HG03060 (cell line): ENCODE data around the gene EFL1.

ENCODE experiments used
- ATAC-seq: cut with Tn5 transposase; IDR thresholded peaks from one replicate; pipeline ENCODE4 v1.9.1; 2021; ENCODE audit warnings: low read depth, moderate number of reproducible peaks; ENCODE audit not compliant: unreplicated experiment

The EFL1 gene

GRCh38 chr15:82168296-82168695 lies 94.2 kb downstream of the EFL1 start:
- no peak for ATAC-seq

DNA sequence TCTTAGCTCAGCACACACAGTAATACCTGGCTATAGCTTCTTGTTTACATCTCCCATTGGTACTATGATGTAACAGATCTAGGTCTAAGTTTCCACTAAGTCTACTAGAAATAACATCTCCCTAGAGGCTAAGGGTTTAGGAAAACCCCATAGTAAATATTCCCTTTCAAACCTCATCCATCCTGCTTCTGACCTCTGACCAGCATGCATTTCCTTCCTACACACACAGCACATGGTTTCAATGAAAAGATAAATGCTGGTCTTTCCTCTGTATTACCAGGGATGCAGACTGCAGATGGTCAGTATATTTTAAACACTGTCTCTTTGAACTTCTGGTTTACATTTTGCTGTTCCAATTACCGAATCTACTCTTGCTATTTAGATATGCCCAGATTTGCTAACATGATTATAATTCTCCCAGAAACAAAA lies 96.6 kb downstream of the EFL1 start:
- no peak for ATAC-seq

DNA sequence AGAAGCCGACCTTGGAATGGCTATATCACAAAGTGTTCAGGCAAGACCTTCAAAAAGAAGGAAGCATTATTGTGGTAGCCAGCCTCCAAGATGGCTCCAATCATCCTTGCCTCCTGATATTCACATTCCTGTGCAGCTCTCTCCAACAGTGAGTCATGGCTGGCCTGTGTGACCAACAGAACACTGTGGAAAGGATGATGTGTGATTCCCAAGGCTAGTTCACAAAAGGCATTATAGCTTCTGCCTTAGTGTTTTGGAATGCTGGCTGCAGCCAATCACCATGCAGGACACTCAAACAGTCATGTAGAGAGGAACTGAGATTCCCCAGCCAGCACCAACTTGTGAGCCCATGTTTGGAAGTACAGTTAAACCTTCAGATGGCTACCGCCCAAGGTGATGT lies 102.6 kb downstream of the EFL1 start:
- ATAC-seq, result no peak

GRCh38 chr15:82158811-82159210 lies 103.7 kb downstream of the EFL1 start:
- ATAC-seq, result no peak

DNA sequence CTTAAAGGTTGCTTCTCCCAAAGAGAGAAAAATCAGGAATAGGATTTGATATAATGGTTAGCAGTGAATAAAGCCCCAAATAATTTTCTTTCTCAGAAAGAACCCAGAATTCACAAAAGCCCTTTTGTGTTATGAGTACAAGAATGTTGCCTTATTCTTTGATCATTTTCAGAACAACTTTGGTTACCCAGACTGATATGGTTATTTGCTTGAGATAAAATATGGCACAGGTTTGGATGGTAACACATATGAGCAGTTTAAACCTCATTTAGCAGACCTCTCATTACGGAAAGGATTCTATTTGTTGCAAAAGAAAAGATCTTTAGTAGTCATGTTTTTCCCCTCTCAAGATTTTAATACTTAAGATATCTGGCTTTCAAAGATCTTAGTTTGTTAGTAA lies 111.9 kb downstream of the EFL1 start:
- no peak for ATAC-seq

GRCh38 chr15:82146990-82147461 lies 115.5 kb downstream of the EFL1 start:
- ATAC-seq, result no peak

GRCh38 chr15:82146576-82146975 lies 116.0 kb downstream of the EFL1 start:
- no peak for ATAC-seq

GRCh38 chr15:82143390-82144385 lies 118.8 kb downstream of the EFL1 start:
- ATAC-seq, result no peak

GRCh38 chr15:82140886-82141285 lies 121.6 kb downstream of the EFL1 start:
- no peak for ATAC-seq

- no peak for ATAC-seq
These were observed 122.7 kb downstream of the EFL1 start for GRCh38 chr15:82139823-82140268.

GRCh38 chr15:82138306-82138705 lies 124.2 kb downstream of the EFL1 start:
- no peak for ATAC-seq

GRCh38 chr15:82137261-82137660 lies 125.3 kb downstream of the EFL1 start:
- no peak for ATAC-seq

DNA sequence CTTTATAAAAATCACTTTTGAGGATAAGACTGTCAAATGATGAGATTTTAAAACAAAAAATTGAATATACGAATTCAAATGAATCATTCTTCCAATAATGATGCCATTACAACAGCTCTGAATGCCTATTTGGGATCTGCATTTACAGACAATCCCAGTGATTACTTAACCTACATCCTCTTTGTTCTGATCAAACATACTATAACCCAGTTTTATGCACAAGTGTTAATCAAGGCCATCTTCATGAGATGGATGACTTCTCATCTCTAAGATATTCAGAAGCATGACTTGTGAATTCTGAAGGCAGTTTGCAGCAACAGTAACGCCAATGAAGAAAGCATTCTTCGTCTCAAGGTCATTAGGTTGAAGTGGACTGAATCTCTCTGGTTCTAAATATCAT lies 126.4 kb downstream of the EFL1 start:
- no peak for ATAC-seq

GRCh38 chr15:82135638-82136037 lies 126.9 kb downstream of the EFL1 start:
- no peak for ATAC-seq

DNA sequence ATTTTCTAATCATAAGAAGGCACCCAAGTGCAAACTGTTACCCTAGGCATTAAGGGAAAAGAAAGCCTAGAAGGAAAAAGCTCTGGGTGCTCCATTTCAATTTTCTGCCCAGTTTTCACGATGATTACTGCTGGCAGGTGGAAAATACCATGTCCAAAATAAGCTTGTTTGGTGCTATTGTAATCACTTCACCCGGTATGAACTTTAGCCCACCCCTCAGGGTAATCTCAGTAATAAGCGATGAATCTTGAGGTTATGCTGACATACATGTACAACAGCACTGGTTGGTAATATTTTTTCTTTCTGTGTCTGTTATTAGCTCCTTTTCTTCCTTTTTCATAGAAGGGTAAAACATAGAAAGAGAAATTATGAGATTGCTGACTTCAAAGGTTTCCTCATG lies 128.1 kb downstream of the EFL1 start:
- ATAC-seq, result no peak

DNA sequence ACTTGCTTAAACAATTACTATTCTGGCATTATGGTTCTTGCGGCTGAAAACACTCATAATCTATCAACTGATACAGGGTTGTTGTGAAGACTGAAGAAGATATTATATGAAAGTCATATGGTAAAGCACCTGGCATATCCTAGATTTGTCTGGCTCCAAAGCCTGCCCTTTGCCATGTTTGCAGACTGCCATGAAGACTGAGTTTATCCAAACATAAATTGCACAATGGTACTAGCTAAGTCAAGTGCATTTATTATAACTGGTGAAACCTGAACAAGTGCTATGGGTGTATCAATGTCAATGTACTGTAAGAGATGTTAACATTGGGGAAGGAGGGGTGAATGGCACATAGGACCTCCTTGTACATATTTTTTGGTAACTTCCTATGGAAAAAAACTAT lies 129.3 kb downstream of the EFL1 start:
- no peak for ATAC-seq

DNA sequence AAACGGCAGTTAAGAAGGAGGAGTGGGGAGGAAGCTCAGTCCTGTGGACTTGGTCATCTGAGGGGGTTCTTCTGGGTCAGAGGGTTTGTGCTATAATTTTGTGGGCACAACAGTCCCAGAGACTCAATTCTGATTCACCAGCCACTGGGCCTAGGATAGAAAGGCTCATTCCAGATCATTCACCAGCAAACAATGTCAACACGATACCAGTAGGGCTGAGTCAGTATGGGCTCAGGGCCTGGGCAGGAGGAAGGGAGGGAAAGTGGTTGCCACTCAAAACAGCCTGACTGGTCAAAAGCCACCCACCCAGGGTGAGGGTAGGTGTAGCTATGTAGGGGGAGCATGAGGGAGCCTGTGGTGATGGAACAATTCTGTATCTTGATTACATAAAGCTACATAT lies 129.8 kb downstream of the EFL1 start:
- no peak for ATAC-seq

- ATAC-seq, result no peak
These were observed 130.4 kb downstream of the EFL1 start for GRCh38 chr15:82132096-82132495.

GRCh38 chr15:82130248-82130647 lies 132.3 kb downstream of the EFL1 start:
- ATAC-seq, result no peak

DNA sequence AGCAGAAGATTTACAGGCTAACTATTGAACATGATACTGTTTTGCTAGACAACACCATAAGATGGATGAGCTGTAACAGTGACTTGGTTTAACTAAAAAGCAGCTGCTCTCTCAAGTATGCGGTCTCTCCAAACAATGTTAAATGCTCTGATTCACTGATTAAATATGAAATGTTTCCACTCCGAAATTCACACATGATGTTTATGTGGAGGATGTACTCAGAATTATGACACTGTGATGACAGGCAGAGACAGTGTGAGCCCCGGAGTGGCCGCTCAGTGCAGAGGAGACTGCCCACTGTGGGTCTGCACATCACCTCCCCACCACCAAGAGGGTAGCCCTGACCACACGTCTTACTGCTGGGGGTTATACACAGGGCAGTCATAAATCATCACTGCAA lies 132.8 kb downstream of the EFL1 start:
- no peak for ATAC-seq

- ATAC-seq, result no peak
These were observed 133.3 kb downstream of the EFL1 start for GRCh38 chr15:82129149-82129692.
